Measurements from ENCODE around the gene NR2E1.

DNA sequence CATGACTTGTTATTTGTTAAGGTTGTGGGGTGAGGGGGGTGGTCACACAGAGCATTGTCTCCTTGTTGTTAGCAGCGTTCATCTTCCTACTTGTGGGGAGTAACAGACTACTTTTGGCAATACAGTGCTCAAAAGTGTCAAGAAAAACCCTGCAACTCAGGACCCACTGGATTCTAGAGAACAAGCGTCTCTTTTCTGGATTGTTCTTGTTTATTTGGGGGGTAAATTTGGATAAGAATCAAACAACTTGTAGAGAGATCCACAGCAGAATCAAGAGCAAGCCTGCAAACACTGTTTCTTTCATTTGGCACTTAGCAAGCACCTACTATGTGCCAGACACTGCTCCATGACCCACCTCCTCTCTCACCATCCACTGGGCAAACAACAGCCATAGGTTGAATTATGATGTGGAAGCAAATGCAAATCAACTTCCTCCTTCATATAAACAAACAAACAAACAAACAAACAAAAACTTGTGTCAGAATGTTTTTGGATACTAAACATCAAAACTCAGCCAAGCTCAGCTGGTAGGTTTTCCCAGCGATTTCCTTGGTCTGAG, 4.0 kb upstream of the NR2E1 start:
- TF ChIP-seq CTCF (IDR thresholded peaks at IDR 0.05) (no peak), POLR2A (IDR thresholded peaks at IDR 0.05) (no peak)
